Measurements from ENCODE around the gene CCDC9. TPM values are rescaled to one million over a fixed set of nuclear protein-coding genes. Genes with fewer than 3 reads are reported as not detected.

CCDC9 gene
- total RNA-seq, 1 experiment from 2014 or later = 36.9 TPM

DNA sequence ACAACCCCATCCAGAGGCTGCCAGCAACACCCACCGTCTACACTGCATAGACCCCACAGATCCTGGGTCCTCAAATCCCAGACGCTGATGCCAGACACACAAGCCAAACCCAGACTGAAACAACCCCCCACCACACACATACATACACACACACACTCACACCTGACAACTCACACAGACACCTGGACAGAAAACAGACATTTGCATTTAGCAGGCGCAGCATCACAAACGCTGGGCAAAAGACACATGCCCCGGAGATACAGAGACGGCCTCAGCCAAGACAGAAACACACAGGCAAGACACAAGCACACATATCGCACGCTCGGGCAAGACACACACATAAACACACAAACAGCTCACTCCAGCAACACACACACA lies 26.7 kb upstream of the CCDC9 start:
- no peak overlapping the region for H4K91ac ChIP-seq (ENCODE audit: insufficient read length, low read depth, low read length)
- H4K20me1 ChIP-seq (ENCODE audit: control insufficient read depth, insufficient read depth, insufficient read length) = peaks cover 4% of the 10 kb centered on the region
- H3K4ac ChIP-seq (ENCODE audit: low read depth, low read length) = no peak overlapping the region
- H2AK5ac ChIP-seq (ENCODE audit: insufficient read length, low read length) = no peak overlapping the region
- no peak overlapping the region for H4K5ac ChIP-seq (ENCODE audit: insufficient read length, low read depth, low read length)
- H3K36me3 Mint-ChIP-seq (ENCODE audit: insufficient read depth in 1 of 3, low read depth in 3 of 3) = peaks cover 0 to 7% (median 6%) of the 10 kb centered on the region in 3 experiments; a peak in 5 of 7 replicates
- TF ChIP-seq, protein P1, sequence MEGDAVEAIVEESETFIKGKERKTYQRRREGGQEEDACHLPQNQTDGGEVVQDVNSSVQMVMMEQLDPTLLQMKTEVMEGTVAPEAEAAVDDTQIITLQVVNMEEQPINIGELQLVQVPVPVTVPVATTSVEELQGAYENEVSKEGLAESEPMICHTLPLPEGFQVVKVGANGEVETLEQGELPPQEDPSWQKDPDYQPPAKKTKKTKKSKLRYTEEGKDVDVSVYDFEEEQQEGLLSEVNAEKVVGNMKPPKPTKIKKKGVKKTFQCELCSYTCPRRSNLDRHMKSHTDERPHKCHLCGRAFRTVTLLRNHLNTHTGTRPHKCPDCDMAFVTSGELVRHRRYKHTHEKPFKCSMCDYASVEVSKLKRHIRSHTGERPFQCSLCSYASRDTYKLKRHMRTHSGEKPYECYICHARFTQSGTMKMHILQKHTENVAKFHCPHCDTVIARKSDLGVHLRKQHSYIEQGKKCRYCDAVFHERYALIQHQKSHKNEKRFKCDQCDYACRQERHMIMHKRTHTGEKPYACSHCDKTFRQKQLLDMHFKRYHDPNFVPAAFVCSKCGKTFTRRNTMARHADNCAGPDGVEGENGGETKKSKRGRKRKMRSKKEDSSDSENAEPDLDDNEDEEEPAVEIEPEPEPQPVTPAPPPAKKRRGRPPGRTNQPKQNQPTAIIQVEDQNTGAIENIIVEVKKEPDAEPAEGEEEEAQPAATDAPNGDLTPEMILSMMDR (conservative IDR thresholded peaks at IDR 0.05) = no peak
- H3K56ac ChIP-seq (ENCODE audit: insufficient read length, low read depth, low read length) = no peak overlapping the region
- DNase-seq = no peak
- H3K9me3 Mint-ChIP-seq = no peaks in the 10 kb centered on the region; a peak in 2 of 5 replicates
- no peak overlapping the region for H2BK12ac ChIP-seq (ENCODE audit: insufficient read length, low read depth, low read length)
- H3K14ac ChIP-seq (ENCODE audit: insufficient read depth, low read length) = peak overlapping the region; percentile 10; the same call in 1 of the 2 replicates
- no peak overlapping the region for H2AFZ ChIP-seq (ENCODE audit: low read length)
- H3K79me2 ChIP-seq (ENCODE audit: insufficient read depth, low read length) = peaks cover 2% of the 10 kb centered on the region; the same call in 1 of the 2 replicates
- H3T11ph ChIP-seq (ENCODE audit: low read length) = no peak overlapping the region
- H3K27ac ChIP-seq (ENCODE audit: insufficient read length, low read depth, low read length) = no peak overlapping the region
- no CpG with 5 or more reads among the region's 9 CpGs for WGBS (ENCODE audit: extremely low coverage, insufficient read length, low lambda C conversion rate)
- no peak overlapping the region for H2BK120ac ChIP-seq (ENCODE audit: low read depth, low read length, poor library complexity, severe bottlenecking)
- H3K23me2 ChIP-seq (ENCODE audit: insufficient read length, low read depth, low read length, poor library complexity, severe bottlenecking) = peaks cover 30% of the 10 kb centered on the region
- peak overlapping the region; percentile 25 for H3K18ac ChIP-seq (ENCODE audit: insufficient read length, low read depth, low read length)
- peak overlapping the region; percentile 52 for H3K9ac ChIP-seq (ENCODE audit: extremely low read depth, insufficient read length, low read length)
- no peaks in the 10 kb centered on the region for H3K79me1 ChIP-seq (ENCODE audit: insufficient read depth, low read depth, low read length, poor library complexity, severe bottlenecking)
- no peak overlapping the region for H2BK15ac ChIP-seq (ENCODE audit: low read depth, low read length)
- H2BK5ac ChIP-seq (ENCODE audit: insufficient read length, low read length) = no peak overlapping the region
- no peaks in the 10 kb centered on the region for H3K9me3 ChIP-seq (ENCODE audit: control insufficient read depth, low read depth, low read length)
- H4K8ac ChIP-seq (replicated peaks; ENCODE audit: insufficient read length, low read depth, low read length) = no peak overlapping the region
- no peaks in the 10 kb centered on the region for H3K27me3 Mint-ChIP-seq (ENCODE audit: low read depth)
- no peak overlapping the region for H3K27ac Mint-ChIP-seq
- H3K4me2 ChIP-seq (ENCODE audit: insufficient read depth, insufficient read length, low read length) = peak overlapping the region; percentile 88
- no peak overlapping the region for H3K23ac ChIP-seq (ENCODE audit: insufficient read length, low read depth, low read length)
- H3K4me1 ChIP-seq (ENCODE audit: insufficient read depth, low read length) = peaks cover 7% of the 10 kb centered on the region; the same call in 1 of the 2 replicates
- H3K4me1 Mint-ChIP-seq = peaks cover 25 to 26% of the 10 kb centered on the region in 2 experiments
- no peak overlapping the region for H2BK20ac ChIP-seq (ENCODE audit: low read depth, low read length, poor library complexity, severe bottlenecking)
- no peak overlapping the region for H3K4me3 Mint-ChIP-seq
- no peaks in the 10 kb centered on the region for H3K27me3 ChIP-seq (ENCODE audit: insufficient read depth, low read length)

All from H9 (cell line).